Brain microvascular endothelial cell (primary cell): ENCODE results near the gene PCF11.

Experiments
- DNase-seq: peaks from one replicate; pipeline ENCODE4 v3.0.0-alpha.2; 2020
- H3K27ac ChIP-seq: fragments of 250-450 bp; sonication (Bioruptor Pico); 2 replicates; pipeline ENCODE4 v1.5.1; 2020; ENCODE audit warnings: mild to moderate bottlenecking, moderate library complexity
- H3K27me3 ChIP-seq: fragments of 250-450 bp; sonication (Bioruptor Pico); replicated peaks from 2 replicates; pipeline ENCODE4 v1.5.1; 2020; ENCODE audit warnings: mild to moderate bottlenecking
- H3K36me3 ChIP-seq: fragments of 250-450 bp; sonication (Bioruptor Pico); replicated peaks from 2 replicates; pipeline ENCODE4 v1.5.1; 2020; ENCODE audit warnings: mild to moderate bottlenecking
- H3K4me3 ChIP-seq: 2 replicates; pipeline ENCODE4 v1.5.1; 2011; ENCODE audit warnings: low read depth, mild to moderate bottlenecking, control low read depth, low read length, moderate library complexity
- in situ Hi-C: cut with HindIII; loops from 2 replicates; pipeline ENCODE4 v1.10.0; 2017; ENCODE audit warnings: low sequenced_read_pairs, low pct_ligation_motif_present
- TF ChIP-seq, protein P1 (sequence below): IDR thresholded peaks from 2 replicates; pipeline ENCODE4 v1.5.1; 2011; ENCODE audit warnings: low read depth, mild to moderate bottlenecking, moderate library complexity, low read length, control low read depth, inconsistent platforms; ENCODE audit errors: missing control alignments

Gene PCF11

DNA sequence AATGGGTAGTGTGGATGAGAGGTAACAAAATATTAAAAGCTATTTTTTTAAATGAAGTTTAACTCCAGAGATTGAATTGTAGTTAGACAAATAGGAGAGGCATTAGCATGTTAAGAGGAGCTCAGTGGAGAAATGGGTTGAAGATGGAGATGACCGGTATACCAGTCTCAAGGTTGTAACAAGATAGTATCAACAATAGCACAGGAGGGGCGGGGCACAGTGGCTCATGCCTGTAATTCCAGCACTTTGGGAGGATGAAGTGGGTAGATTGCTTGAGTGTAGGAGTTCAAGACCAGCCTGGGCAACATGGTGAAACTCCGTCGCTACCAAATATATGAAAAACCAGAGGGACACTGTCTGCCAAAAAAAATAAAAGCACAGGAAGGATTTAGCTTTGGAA, 30.5 kb downstream of the PCF11 start:
- in situ Hi-C loops: no loop called here
- Histone ChIP-seq H3K36me3 (peaks cover 44% of the 10 kb centered on the region), H3K4me3 (no peak overlapping the region), H3K27ac (no peak overlapping the region), H3K27me3 (no peaks in the 10 kb centered on the region)
- TF ChIP-seq, protein P1, sequence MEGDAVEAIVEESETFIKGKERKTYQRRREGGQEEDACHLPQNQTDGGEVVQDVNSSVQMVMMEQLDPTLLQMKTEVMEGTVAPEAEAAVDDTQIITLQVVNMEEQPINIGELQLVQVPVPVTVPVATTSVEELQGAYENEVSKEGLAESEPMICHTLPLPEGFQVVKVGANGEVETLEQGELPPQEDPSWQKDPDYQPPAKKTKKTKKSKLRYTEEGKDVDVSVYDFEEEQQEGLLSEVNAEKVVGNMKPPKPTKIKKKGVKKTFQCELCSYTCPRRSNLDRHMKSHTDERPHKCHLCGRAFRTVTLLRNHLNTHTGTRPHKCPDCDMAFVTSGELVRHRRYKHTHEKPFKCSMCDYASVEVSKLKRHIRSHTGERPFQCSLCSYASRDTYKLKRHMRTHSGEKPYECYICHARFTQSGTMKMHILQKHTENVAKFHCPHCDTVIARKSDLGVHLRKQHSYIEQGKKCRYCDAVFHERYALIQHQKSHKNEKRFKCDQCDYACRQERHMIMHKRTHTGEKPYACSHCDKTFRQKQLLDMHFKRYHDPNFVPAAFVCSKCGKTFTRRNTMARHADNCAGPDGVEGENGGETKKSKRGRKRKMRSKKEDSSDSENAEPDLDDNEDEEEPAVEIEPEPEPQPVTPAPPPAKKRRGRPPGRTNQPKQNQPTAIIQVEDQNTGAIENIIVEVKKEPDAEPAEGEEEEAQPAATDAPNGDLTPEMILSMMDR: no peak
- no peak for DNase-seq

DNA sequence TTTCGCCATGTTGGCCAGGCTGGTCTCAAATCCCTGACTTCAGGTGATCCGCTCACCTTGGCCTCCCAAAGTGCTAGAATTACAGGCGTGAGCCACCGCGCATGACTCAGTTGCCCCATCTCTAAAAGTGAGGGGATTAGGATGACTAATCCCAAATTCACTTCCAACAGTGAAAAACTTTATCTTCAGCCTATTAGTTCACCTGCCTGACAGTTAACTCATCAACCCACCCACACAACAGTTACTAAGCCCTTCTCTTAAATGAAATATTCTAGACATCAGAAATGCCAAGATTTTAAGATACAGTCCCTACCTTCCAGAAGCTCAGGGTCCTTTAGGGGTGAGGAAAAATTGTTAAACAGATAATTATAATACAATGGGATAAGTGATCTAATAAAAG, 34.6 kb downstream of the PCF11 start:
- Histone ChIP-seq H3K27me3 (no peaks in the 10 kb centered on the region), H3K27ac (no peak overlapping the region), H3K4me3 (no peak overlapping the region), H3K36me3 (peaks cover 27% of the 10 kb centered on the region)
- TF ChIP-seq, protein P1: no peak
- DNase-seq: no peak
- in situ Hi-C loops: no loop called here

DNA sequence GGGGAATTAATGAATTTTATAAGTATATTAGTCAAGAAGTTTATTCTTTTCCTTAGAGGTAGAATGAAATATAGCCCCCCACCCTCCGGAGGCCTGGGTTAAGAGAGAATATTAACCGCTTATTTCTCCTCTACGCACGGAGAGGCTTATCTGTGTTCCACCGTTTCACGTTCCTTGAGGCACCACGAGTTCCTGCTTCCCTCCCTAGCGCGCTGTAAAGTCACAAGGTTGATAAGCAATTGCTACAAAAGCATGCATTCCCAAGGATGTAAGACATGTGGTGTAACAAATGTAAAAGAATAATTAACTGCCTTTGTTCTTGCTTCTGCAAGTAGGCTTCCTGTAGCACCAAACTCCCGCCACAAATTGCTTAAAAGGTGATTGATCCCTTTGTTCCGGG, 35.1 kb downstream of the PCF11 start:
- in situ Hi-C loops: no loop called here
- no peaks in the 10 kb centered on the region for H3K27me3 ChIP-seq
- no peak for DNase-seq
- H3K36me3 ChIP-seq: peaks cover 23% of the 10 kb centered on the region
- TF ChIP-seq, protein P1: no peak
- H3K27ac ChIP-seq: no peak overlapping the region
- H3K4me3 ChIP-seq: peak overlapping the region; percentile 85

DNA sequence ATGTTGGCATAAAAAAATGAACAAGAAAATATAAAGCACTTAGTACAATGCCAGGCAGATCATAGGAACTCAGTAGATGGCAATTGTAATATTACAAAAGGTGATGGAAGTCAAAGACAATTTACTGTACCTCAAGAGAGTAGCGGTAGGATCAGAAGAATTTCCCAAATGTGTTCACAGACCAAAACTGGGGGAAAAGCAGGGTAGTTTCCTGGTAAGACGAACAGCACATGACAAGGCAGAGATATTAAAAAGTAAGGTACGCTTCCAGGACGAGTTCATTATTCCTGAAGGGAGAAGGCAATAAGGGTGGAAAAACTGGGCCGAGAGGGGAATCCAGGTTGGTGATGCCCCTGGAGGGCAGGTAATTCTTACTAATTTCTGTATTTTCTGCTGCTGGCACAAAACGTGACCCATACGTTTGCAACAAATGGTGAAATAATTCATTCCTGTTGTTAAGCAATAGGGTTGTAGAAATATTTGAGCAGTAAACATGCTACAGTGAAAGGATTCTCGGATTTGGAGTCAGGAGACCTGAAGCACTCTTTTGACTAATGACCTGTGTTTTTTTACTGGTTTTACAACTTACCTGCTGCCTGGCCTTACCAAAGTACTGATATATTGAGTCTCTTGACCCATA, 35.8 kb downstream of the PCF11 start:
- H3K36me3 ChIP-seq: peaks cover 22% of the 10 kb centered on the region
- TF ChIP-seq, protein P1: no peak
- H3K27me3 ChIP-seq: no peaks in the 10 kb centered on the region
- DNase-seq: no peak
- peak overlapping the region; percentile 85 for H3K4me3 ChIP-seq
- in situ Hi-C loops: no loop called here
- peak overlapping the region; percentile 79 for H3K27ac ChIP-seq

DNA sequence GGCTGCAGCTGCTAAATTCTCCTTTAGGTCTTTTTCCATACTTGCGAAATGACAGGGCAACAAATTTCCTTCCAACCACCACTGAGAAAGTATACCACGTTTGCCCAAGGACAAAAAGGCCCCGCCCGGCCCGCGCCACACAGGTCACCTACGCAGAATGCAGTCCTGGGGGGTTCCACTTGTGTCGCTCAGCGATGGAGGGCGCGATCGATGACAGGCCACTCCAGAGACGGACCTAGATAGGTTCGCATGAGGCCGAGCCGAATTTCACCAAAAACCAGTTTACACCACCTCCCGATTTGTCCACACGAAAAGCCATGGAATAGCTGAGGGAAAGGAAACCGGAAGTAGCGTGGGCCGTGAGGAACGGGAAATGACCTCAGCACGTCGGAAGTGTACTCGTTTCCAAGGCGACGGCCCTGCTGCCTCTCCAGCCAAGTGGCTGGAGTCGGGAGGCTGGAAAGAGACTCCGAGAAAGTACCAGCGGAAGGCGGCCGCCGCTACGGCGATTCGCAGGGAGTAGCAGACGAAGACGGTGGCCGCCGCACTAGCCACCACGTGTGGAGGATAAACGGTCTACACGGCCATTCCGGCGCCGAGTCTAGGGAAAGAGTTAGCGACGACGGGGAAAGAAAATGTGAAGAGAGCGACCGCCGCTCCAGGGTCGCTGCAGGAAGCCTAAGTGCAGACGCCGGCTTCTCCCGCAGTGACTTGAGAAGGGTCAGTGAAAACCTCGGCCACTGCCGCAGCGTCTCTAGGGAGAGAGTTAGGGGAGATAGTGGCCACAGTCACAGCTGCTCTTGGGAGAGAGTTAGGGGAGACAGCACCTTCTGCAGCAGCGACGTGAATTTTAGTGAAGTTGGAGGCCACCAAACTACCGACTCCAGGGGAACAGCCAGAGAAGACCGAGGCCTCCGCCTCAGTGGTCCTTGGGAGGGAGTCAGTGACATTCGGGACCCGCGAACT, 36.7 kb downstream of the PCF11 start, which contains the start of gene ANKRD42:
Gene ANKRD42, plus strand, starts transcription at position 398 of the 966 bp plus-strand sequence. CDS start 959 bp downstream, outside the sequence.
- TF ChIP-seq, protein P1: no peak
- peak within 1 kb of the TSS; percentile 85 for H3K4me3 ChIP-seq
- no peaks in the 10 kb centered on the region for H3K27me3 ChIP-seq
- in situ Hi-C loops: no loop called here
- peak; percentile 95 for DNase-seq
- peaks cover 22% of the 10 kb centered on the region for H3K36me3 ChIP-seq
- H3K27ac ChIP-seq: peak within 1 kb of the TSS; percentile 79
